ENCODE results near the gene VAT1.

DNA sequence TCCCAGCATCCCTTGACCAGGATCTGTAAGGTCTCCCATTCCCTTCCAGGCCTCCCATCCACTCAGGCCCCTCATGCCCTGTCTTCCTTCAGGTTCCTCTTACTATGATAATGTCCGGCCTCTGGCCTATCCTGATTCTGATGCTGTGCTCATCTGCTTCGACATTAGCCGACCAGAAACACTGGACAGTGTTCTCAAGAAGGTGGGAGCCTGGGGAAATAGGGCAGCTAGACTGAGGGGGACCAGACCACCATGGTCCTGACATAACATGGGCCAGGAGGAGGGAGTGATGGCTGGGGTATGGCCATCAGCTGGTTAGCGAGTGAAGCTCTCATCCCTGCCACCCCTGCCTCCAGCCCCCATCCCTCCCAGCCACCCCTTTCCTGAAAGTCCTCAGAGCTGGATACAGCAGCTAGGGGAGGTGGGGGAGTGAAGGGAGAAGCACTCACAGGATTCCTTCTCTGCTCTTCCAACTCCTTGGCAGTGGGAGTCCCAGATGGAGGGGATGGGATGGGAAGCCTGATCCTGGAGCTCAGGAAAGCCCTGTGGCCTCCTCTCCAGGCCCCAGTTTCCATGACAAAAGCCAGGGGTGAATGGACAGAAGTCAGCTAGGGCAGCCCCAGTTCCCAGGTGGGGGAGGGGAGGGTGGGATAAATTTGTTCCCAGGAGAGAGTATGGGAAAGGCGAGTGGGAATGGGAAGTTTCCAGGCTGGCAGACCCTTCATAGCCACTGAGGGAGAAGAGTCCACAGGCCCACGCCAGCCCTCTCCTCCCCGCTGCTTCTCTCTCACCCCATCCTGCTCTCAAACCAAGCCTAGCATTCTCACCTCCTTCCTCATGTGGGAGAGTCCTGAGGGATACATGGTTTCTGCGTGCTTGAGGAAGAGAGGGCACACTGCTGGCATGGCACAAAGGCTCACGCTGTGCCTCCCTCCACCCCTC lies 5.2 kb upstream of the VAT1 start:
- TF ChIP-seq POLR2AphosphoS2 (IDR thresholded peaks at IDR 0.05; ENCODE audit: low read length), result no peak
- no peak for TF ChIP-seq RERE (CRISPR knock-in tag; IDR thresholded peaks at IDR 0.05; ENCODE audit: borderline replicate concordance)
- no peak for TF ChIP-seq HDGF (IDR thresholded peaks at IDR 0.05)
- no peak for TF ChIP-seq ZNF146 (CRISPR knock-in tag; IDR thresholded peaks at IDR 0.05; ENCODE audit: unreplicated experiment)
- no peak for TF ChIP-seq HDAC6 (IDR thresholded peaks at IDR 0.05; ENCODE audit: low read depth, low read length)
- TF ChIP-seq ZNF140 (CRISPR knock-in tag; IDR thresholded peaks at IDR 0.05), result no peak
- no peak for TF ChIP-seq RAD51 (IDR thresholded peaks at IDR 0.05; ENCODE audit: borderline replicate concordance, low read depth)
- TF ChIP-seq TBL1XR1 (IDR thresholded peaks at IDR 0.05; ENCODE audit: low read length in 2 of 2), result no peak
- no peak for TF ChIP-seq MCM3 (IDR thresholded peaks at IDR 0.05)
- no peak for TF ChIP-seq DNMT1 (IDR thresholded peaks at IDR 0.05)

All from K562 (cell line).